Astrocyte (in vitro differentiated cells and primary cell): ENCODE data around the gene RALGAPA2. TPM values are rescaled to one million over a fixed set of nuclear protein-coding genes. Genes with fewer than 3 reads are reported as not detected.

Experiments
- DNase-seq: peaks from one replicate; pipeline ENCODE4 v3.0.0-alpha.2; 2010; ENCODE audit warnings: low read depth
- FAIRE-seq: peaks from 2 replicates; lab custom pipeline; 2011; peaks lifted over from hg19 to GRCh38; lab: Jason Lieb, UNC
- H2AFZ ChIP-seq: 2 replicates; pipeline ENCODE4 v1.6.0; 2012; ENCODE audit warnings: low read depth, low read length, inconsistent platforms
- H3K27ac ChIP-seq: 2 replicates; pipeline ENCODE4 v1.5.1; 2011; ENCODE audit warnings: low read depth, low read length, inconsistent platforms
- H3K27me3 ChIP-seq: 2 replicates; pipeline ENCODE4 v1.6.0; 2011; ENCODE audit warnings: low read length, inconsistent platforms; ENCODE audit not compliant: insufficient read depth
- H3K36me3 ChIP-seq: 2 replicates; pipeline ENCODE4 v1.5.1; 2011; ENCODE audit warnings: low read length, inconsistent platforms; ENCODE audit not compliant: insufficient read depth
- H3K4me1 ChIP-seq: 2 replicates; pipeline ENCODE4 v1.5.1; 2011; ENCODE audit warnings: low read length, inconsistent platforms; ENCODE audit not compliant: insufficient read depth
- H3K4me2 ChIP-seq: 2 replicates; pipeline ENCODE4 v1.6.0; 2012; ENCODE audit warnings: low read length, inconsistent platforms
- H3K4me3 ChIP-seq: 2 replicates; pipeline ENCODE4 v1.5.1; 2011; ENCODE audit warnings: low read depth, mild to moderate bottlenecking, low read length, inconsistent platforms; ENCODE audit not compliant: insufficient read depth
- H3K79me2 ChIP-seq: 2 replicates; pipeline ENCODE4 v1.6.0; 2012; ENCODE audit warnings: mild to moderate bottlenecking, low read length, inconsistent platforms; ENCODE audit not compliant: insufficient read depth
- H3K9ac ChIP-seq: 2 replicates; pipeline ENCODE4 v1.6.0; 2012; ENCODE audit warnings: mild to moderate bottlenecking, low read length, inconsistent platforms
- H3K9me3 ChIP-seq: 2 replicates; pipeline ENCODE4 v1.5.1; 2012; ENCODE audit warnings: low read depth, mild to moderate bottlenecking, low read length, inconsistent platforms; ENCODE audit not compliant: insufficient read depth
- H4K20me1 ChIP-seq: 2 replicates; pipeline ENCODE4 v1.6.0; 2012; ENCODE audit warnings: low read length, inconsistent platforms; ENCODE audit not compliant: insufficient read depth
- H3K27ac Mint-ChIP-seq: one replicate; pipeline ENCODE4 v1.8.0; 2021; ENCODE audit warnings: mild to moderate bottlenecking, mixed read lengths; ENCODE audit not compliant: unreplicated experiment
- H3K27me3 Mint-ChIP-seq: one replicate; pipeline ENCODE4 v1.8.0; 2021; ENCODE audit warnings: low read depth, mixed read lengths; ENCODE audit not compliant: unreplicated experiment
- H3K36me3 Mint-ChIP-seq: one replicate; pipeline ENCODE4 v1.8.0; 2021; ENCODE audit warnings: low read depth, mixed read lengths; ENCODE audit not compliant: unreplicated experiment
- H3K4me1 Mint-ChIP-seq: one replicate; pipeline ENCODE4 v1.8.0; 2021; ENCODE audit warnings: low read depth, mixed read lengths; ENCODE audit not compliant: unreplicated experiment
- H3K4me3 Mint-ChIP-seq: one replicate; pipeline ENCODE4 v1.8.0; 2021; ENCODE audit warnings: mild to moderate bottlenecking, moderate library complexity, mixed read lengths; ENCODE audit not compliant: unreplicated experiment
- H3K9me3 Mint-ChIP-seq: one replicate; pipeline ENCODE4 v1.8.0; 2021; ENCODE audit warnings: mild to moderate bottlenecking, mixed read lengths; ENCODE audit not compliant: unreplicated experiment
- CTCF ChIP-seq: IDR thresholded peaks from 2 replicates; pipeline ENCODE4 v1.5.1; 2011; ENCODE audit warnings: low read depth, mild to moderate bottlenecking, inconsistent platforms, low read length, moderate library complexity; ENCODE audit not compliant: insufficient read depth
- EZH2 ChIP-seq: IDR thresholded peaks from 2 replicates; pipeline ENCODE4 v1.6.1; 2012; ENCODE audit warnings: mild to moderate bottlenecking, low read length, inconsistent platforms; ENCODE audit not compliant: insufficient read depth
- total RNA-seq: library from RNA; stranded (reverse); gene quantifications from 2 replicates; pipeline ENCODE4 v1.2.1, GENCODE V29; 2021

RALGAPA2 gene
- total RNA-seq, 1 donor from 2014 or later = 6.6 TPM

- H3K36me3 Mint-ChIP-seq = no peaks in the 10 kb centered on the region
- Histone ChIP-seq H4K20me1 (no peaks in the 10 kb centered on the region), H3K4me3 (no peak overlapping the region), H3K4me2 (no peak overlapping the region), H3K9ac (no peak overlapping the region), H3K4me1 (no peaks in the 10 kb centered on the region), H3K27ac (no peak overlapping the region), H2AFZ (no peak overlapping the region), H3K9me3 (no peaks in the 10 kb centered on the region), H3K36me3 (no peaks in the 10 kb centered on the region), H3K79me2 (no peaks in the 10 kb centered on the region), H3K27me3 (peaks cover 57% of the 10 kb centered on the region)
- no peaks in the 10 kb centered on the region for H3K4me1 Mint-ChIP-seq
- TF ChIP-seq CTCF (no peak), EZH2 (peak; percentile 53)
- FAIRE-seq (no peak), DNase-seq (no peak)
- no peak overlapping the region for H3K4me3 Mint-ChIP-seq
- H3K27me3 Mint-ChIP-seq = peaks cover 68% of the 10 kb centered on the region
- no peak overlapping the region for H3K27ac Mint-ChIP-seq
- H3K9me3 Mint-ChIP-seq = peaks cover 4% of the 10 kb centered on the region
These were observed 349.0 kb downstream of the RALGAPA2 start for GRCh38 chr20:20363434-20363798.

GRCh38 chr20:20362774-20363433, 349.5 kb downstream of the RALGAPA2 start:
- peaks cover 57% of the 10 kb centered on the region for H3K27me3 ChIP-seq
- H3K27me3 Mint-ChIP-seq = peaks cover 71% of the 10 kb centered on the region
- peaks cover 4% of the 10 kb centered on the region for H3K9me3 Mint-ChIP-seq
- H3K27ac Mint-ChIP-seq = no peak overlapping the region
- FAIRE-seq (no peak), DNase-seq (no peak)
- H3K36me3 Mint-ChIP-seq = no peaks in the 10 kb centered on the region
- no peak overlapping the region for H3K4me3 ChIP-seq
- H2AFZ ChIP-seq = no peak overlapping the region
- H3K4me1 ChIP-seq = no peaks in the 10 kb centered on the region
- H3K9ac ChIP-seq = no peak overlapping the region
- H3K4me2 ChIP-seq = no peak overlapping the region
- H3K36me3 ChIP-seq = no peaks in the 10 kb centered on the region
- H3K9me3 ChIP-seq = no peaks in the 10 kb centered on the region
- H3K27ac ChIP-seq = no peak overlapping the region
- H4K20me1 ChIP-seq = no peaks in the 10 kb centered on the region
- H3K4me1 Mint-ChIP-seq = no peaks in the 10 kb centered on the region
- no peaks in the 10 kb centered on the region for H3K79me2 ChIP-seq
- TF ChIP-seq CTCF = no peak
- TF ChIP-seq EZH2 = no peak
- no peak overlapping the region for H3K4me3 Mint-ChIP-seq

- DNase-seq (peak; percentile 25), FAIRE-seq (peak; percentile 59)
- no peaks in the 10 kb centered on the region for H3K79me2 ChIP-seq
- no peak overlapping the region for H3K4me3 Mint-ChIP-seq
- no peaks in the 10 kb centered on the region for H4K20me1 ChIP-seq
- H3K4me2 ChIP-seq = no peak overlapping the region
- H3K9ac ChIP-seq = no peak overlapping the region
- peaks cover 41% of the 10 kb centered on the region for H3K27me3 ChIP-seq
- no peaks in the 10 kb centered on the region for H3K36me3 Mint-ChIP-seq
- peaks cover 60% of the 10 kb centered on the region for H3K27me3 Mint-ChIP-seq
- TF ChIP-seq EZH2 = no peak
- peak; percentile 83 for TF ChIP-seq CTCF
- no peak overlapping the region for H2AFZ ChIP-seq
- H3K27ac Mint-ChIP-seq = no peak overlapping the region
- H3K27ac ChIP-seq = no peak overlapping the region
- H3K4me3 ChIP-seq = no peak overlapping the region
- no peaks in the 10 kb centered on the region for H3K4me1 ChIP-seq
- no peaks in the 10 kb centered on the region for H3K4me1 Mint-ChIP-seq
- peaks cover 4% of the 10 kb centered on the region for H3K9me3 Mint-ChIP-seq
- no peaks in the 10 kb centered on the region for H3K36me3 ChIP-seq
- H3K9me3 ChIP-seq = no peaks in the 10 kb centered on the region
These were observed 352.0 kb downstream of the RALGAPA2 start for GRCh38 chr20:20360464-20360863.
